ENCODE data around the gene CAMKV. TPM values are rescaled to one million over a fixed set of nuclear protein-coding genes. Genes with fewer than 3 reads are reported as not detected.

The CAMKV gene
- total RNA-seq, 1 donor from 2014 or later: not detected

- Histone ChIP-seq H3K36me3 (no peaks in the 10 kb centered on the region), H3K4me3 (no peak overlapping the region), H3K27me3 (ENCODE audit: low read depth) (no peaks in the 10 kb centered on the region), H3K4me1 (peaks cover 7% of the 10 kb centered on the region), H3K9me3 (no peaks in the 10 kb centered on the region), H3K27ac (no peak overlapping the region)
- intact Hi-C loops (cut with DNase I): no loop called here
- TF ChIP-seq CTCF (IDR thresholded peaks at IDR 0.05): no peak
- DNase-seq: no peak
- no peak for ATAC-seq
Measured at GRCh38 chr3:49877716-49878115, 8.0 kb upstream of the CAMKV start.

GRCh38 chr3:49876567-49876966 lies 6.9 kb upstream of the CAMKV start:
- H3K27ac ChIP-seq: no peak overlapping the region
- intact Hi-C loops (cut with DNase I): no loop called here
- ATAC-seq: no peak

GRCh38 chr3:49873623-49874022 lies 3.9 kb upstream of the CAMKV start:
- DNase-seq: no peak
- no peak for TF ChIP-seq CTCF (IDR thresholded peaks at IDR 0.05)
- intact Hi-C loops (cut with DNase I): no loop called here
- H3K9me3 ChIP-seq: no peaks in the 10 kb centered on the region
- no peak overlapping the region for H3K27ac ChIP-seq
- ATAC-seq: no peak
- H3K4me3 ChIP-seq: no peak overlapping the region
- H3K36me3 ChIP-seq: no peaks in the 10 kb centered on the region
- peaks cover 28% of the 10 kb centered on the region for H3K27me3 ChIP-seq (ENCODE audit: low read depth)
- H3K4me1 ChIP-seq: peaks cover 11% of the 10 kb centered on the region

More at GRCh38 chr3:49876567-49876966, 6.9 kb upstream of the CAMKV start:
- Histone ChIP-seq H3K4me1 (no peaks in the 10 kb centered on the region), H3K9me3 (no peaks in the 10 kb centered on the region), H3K36me3 (no peaks in the 10 kb centered on the region), H3K4me3 (no peak overlapping the region), H3K27me3 (ENCODE audit: low read depth) (no peaks in the 10 kb centered on the region)
- no peak for DNase-seq
- no peak for TF ChIP-seq CTCF (IDR thresholded peaks at IDR 0.05)

- H3K27ac ChIP-seq: no peak overlapping the region
- H3K4me3 ChIP-seq: no peak overlapping the region
- H3K36me3 ChIP-seq: no peaks in the 10 kb centered on the region
- intact Hi-C loops (cut with DNase I): no loop called here
- no peak for TF ChIP-seq CTCF (IDR thresholded peaks at IDR 0.05)
- H3K27me3 ChIP-seq (ENCODE audit: low read depth): peaks cover 36% of the 10 kb centered on the region
- no peak for ATAC-seq
- H3K4me1 ChIP-seq: peaks cover 11% of the 10 kb centered on the region
- no peak for DNase-seq
- H3K9me3 ChIP-seq: no peaks in the 10 kb centered on the region
Measured at GRCh38 chr3:49872801-49873281, 3.1 kb upstream of the CAMKV start.

- H3K4me3 ChIP-seq: no peak overlapping the region
- no peak overlapping the region for H3K27ac ChIP-seq
- H3K4me1 ChIP-seq: peaks cover 11% of the 10 kb centered on the region
- no peak for TF ChIP-seq CTCF (IDR thresholded peaks at IDR 0.05)
- no peak for DNase-seq
- H3K9me3 ChIP-seq: no peaks in the 10 kb centered on the region
- intact Hi-C loops (cut with DNase I): no loop called here
- H3K36me3 ChIP-seq: no peaks in the 10 kb centered on the region
- H3K27me3 ChIP-seq (ENCODE audit: low read depth): peaks cover 39% of the 10 kb centered on the region
- ATAC-seq: no peak
Measured at GRCh38 chr3:49871531-49872153, 1.9 kb upstream of the CAMKV start.
